HepG2 (cell line): ENCODE data around the gene ROMO1. TPM values are rescaled to one million over a fixed set of nuclear protein-coding genes. Genes with fewer than 3 reads are reported as not detected.

Source experiments
- HNF1B ChIP-seq: sonication (generic); formaldehyde crosslinking; IDR thresholded peaks from 2 replicates; pipeline ENCODE4 v1.5.1; 2020; ENCODE audit warnings: mild to moderate bottlenecking, moderate library complexity, missing genetic modification reagents
- RFX1 ChIP-seq: fragments of 450-650 bp; IDR thresholded peaks from 2 replicates; pipeline ENCODE4 v1.6.1; 2017
- TFDP2 ChIP-seq: sonication (generic); formaldehyde crosslinking; IDR thresholded peaks from 2 replicates; pipeline ENCODE4 v1.4.0; 2020; ENCODE audit warnings: missing genetic modification reagents
- ZNF512B ChIP-seq: sonication (generic); formaldehyde crosslinking; IDR thresholded peaks from 2 replicates; pipeline ENCODE4 v1.5.1; 2020; ENCODE audit warnings: missing genetic modification reagents, mild to moderate bottlenecking, borderline replicate concordance
- ZNF646 ChIP-seq: sonication (generic); formaldehyde crosslinking; IDR thresholded peaks from 2 replicates; pipeline ENCODE4 v1.9.0; 2021; ENCODE audit warnings: mild to moderate bottlenecking, missing genetic modification reagents
- polyA plus RNA-seq, 8 experiments: library from polyadenylated mRNA; depleted of rRNA in 3 of 8; stranded (reverse) in 7 of 8; unstranded in 1 of 8; fragments of >200 nt; fragmentation: Illumina TruSeq in 4 of 8; extraction: Trizol in 4 of 8; gene quantifications; 2 replicates each; pipeline versions ENCODE4 v1.2.1 to v1.2.3, GENCODE V29; 2011 to 2016; ENCODE audit warnings: low read depth in 4 of 8, missing spikeins in 1 of 8, mixed read lengths in 1 of 8; ENCODE audit not compliant: insufficient read depth in 1 of 8
- total RNA-seq, 5 experiments: library from RNA; depleted of rRNA; stranded (reverse); fragments of >200 nt; fragmentation: Illumina TruSeq; extraction: Trizol; gene quantifications; 2 replicates each; pipeline ENCODE4 v1.2.3, GENCODE V29; 2016; ENCODE audit warnings: low read depth in 1 of 5

The ROMO1 gene
- total and polyA plus RNA-seq, 2 of the 13 experiments (the other 11 are each of a cell fraction or from before 2014, with no cell fraction given) = 636 to 755 TPM

- TF ChIP-seq ZNF512B (CRISPR knock-in tag) (no peak), RFX1 (no peak), TFDP2 (no peak), HNF1B (CRISPR knock-in tag) (no peak), ZNF646 (CRISPR knock-in tag) (no peak)
Measured at GRCh38 chr20:35724321-35725230, 25.4 kb downstream of the ROMO1 start (continued).
